ENCODE measurements around the gene SLC22A23.
A peak's percentile ranks its signal among the peaks of the same experiment; 100 is the strongest.

SLC22A23 gene

DNA sequence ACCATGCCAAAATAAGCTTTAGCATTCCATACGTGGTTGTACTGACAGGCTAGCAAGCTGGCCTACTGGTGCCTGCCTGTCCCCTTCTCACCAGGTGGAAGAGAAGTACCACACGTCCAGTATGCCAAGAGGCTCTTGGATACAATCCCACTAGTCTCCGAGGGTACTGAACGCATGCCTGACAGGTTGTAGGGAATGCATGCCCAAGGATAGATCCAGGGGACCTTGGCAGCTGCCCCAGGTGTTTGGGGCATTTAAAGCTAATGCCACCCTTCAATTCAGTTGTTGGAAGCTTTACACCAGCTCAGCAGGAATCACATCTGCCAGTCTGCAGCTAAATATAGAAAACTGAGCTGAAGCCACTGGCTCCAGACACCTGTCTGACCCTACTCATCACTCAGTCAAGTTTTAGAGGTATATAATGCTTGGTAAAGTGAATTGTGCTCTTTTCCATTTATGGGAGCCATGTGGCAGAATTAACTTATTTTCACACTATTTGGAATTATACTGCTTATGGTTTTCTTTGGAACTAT lies 234.3 kb downstream of the SLC22A23 start:
- no peak for DNase-seq (ENCODE audit: low spot score)

- DNase-seq (ENCODE audit: low spot score) = no peak
Observed at GRCh38 chr6:3221578-3221977, 235.3 kb downstream of the SLC22A23 start.

GRCh38 chr6:3220366-3220765 lies 236.5 kb downstream of the SLC22A23 start:
- DNase-seq (ENCODE audit: low spot score) = peak; percentile 79

Data from globus pallidus (tissue), 1 donor.